HG03025 (cell line): ENCODE measurements around the gene TPD52L2.
"Not testable (repeated sequence)": the region's sequence is repeated elsewhere in the genome, so short reads cannot be mapped to it uniquely, and the experiment has no call there.

ENCODE experiments used
- ATAC-seq: cut with Tn5 transposase; IDR thresholded peaks from one replicate; pipeline ENCODE4 v1.9.1; 2021; ENCODE audit warnings: mild to moderate bottlenecking, moderate library complexity; ENCODE audit not compliant: unreplicated experiment, low FRiP score

Gene TPD52L2

GRCh38 chr20:63894358-63895201 is 29.5 kb downstream of the TPD52L2 start, which contains the start of gene DNAJC5:
TSS of gene DNAJC5 (plus strand) at chr20:63895126. CDS start at chr20:63928346, 33,220 bp downstream.
- ATAC-seq, result peak; percentile 70

- ATAC-seq, result peak; percentile 1
Measured at GRCh38 chr20:63895202-63895951, 30.3 kb downstream of the TPD52L2 start.

- no peak for ATAC-seq
Measured at GRCh38 chr20:63895952-63896263, 30.8 kb downstream of the TPD52L2 start.

- ATAC-seq, result no peak
Measured at GRCh38 chr20:63896264-63897105, 31.4 kb downstream of the TPD52L2 start.

- ATAC-seq, result no peak
Measured at GRCh38 chr20:63897978-63898561, 33.0 kb downstream of the TPD52L2 start.

GRCh38 chr20:63898882-63899558 is 34.0 kb downstream of the TPD52L2 start:
- ATAC-seq, result no peak

- ATAC-seq, result no peak
Measured at GRCh38 chr20:63900413-63900812, 35.3 kb downstream of the TPD52L2 start.

- no peak for ATAC-seq
Measured at GRCh38 chr20:63903796-63904561, 38.9 kb downstream of the TPD52L2 start.

GRCh38 chr20:63908008-63908682 is 43.1 kb downstream of the TPD52L2 start:
- no peak for ATAC-seq

- ATAC-seq, result no peak
Measured at GRCh38 chr20:63911176-63911575, 46.1 kb downstream of the TPD52L2 start.

- ATAC-seq, result no peak
Measured at GRCh38 chr20:63913768-63914167, 48.7 kb downstream of the TPD52L2 start.

- ATAC-seq, result no peak
Measured at GRCh38 chr20:63915471-63915870, 50.4 kb downstream of the TPD52L2 start.

GRCh38 chr20:63916371-63916939 is 51.4 kb downstream of the TPD52L2 start:
- ATAC-seq, result not testable (repeated sequence)

- ATAC-seq, result no peak
Measured at GRCh38 chr20:63917811-63918210, 52.7 kb downstream of the TPD52L2 start.

- ATAC-seq, result no peak
Measured at GRCh38 chr20:63919130-63919529, 54.1 kb downstream of the TPD52L2 start.

GRCh38 chr20:63920226-63920625 is 55.2 kb downstream of the TPD52L2 start:
- no peak for ATAC-seq

- no peak for ATAC-seq
Measured at GRCh38 chr20:63923651-63924050, 58.6 kb downstream of the TPD52L2 start.

GRCh38 chr20:63924241-63924640 is 59.2 kb downstream of the TPD52L2 start:
- no peak for ATAC-seq
